HT1080 (cell line): ENCODE results near the gene ABCA9. TPM values are rescaled to one million over a fixed set of nuclear protein-coding genes. Genes with fewer than 3 reads are reported as not detected.

Experiments used
- DNase-seq: peaks from one replicate; pipeline ENCODE4 v3.0.0-alpha.2; 2015; ENCODE audit warnings: low read depth
- total RNA-seq: library from RNA; depleted of rRNA; stranded (reverse); fragments of >200 nt; shearing (Covaris generic); gene quantifications from 2 replicates; pipeline ENCODE4 v1.2.3, GENCODE V29; 2014

Gene ABCA9
- total RNA-seq, 1 experiment from 2014 or later, result not detected

DNA sequence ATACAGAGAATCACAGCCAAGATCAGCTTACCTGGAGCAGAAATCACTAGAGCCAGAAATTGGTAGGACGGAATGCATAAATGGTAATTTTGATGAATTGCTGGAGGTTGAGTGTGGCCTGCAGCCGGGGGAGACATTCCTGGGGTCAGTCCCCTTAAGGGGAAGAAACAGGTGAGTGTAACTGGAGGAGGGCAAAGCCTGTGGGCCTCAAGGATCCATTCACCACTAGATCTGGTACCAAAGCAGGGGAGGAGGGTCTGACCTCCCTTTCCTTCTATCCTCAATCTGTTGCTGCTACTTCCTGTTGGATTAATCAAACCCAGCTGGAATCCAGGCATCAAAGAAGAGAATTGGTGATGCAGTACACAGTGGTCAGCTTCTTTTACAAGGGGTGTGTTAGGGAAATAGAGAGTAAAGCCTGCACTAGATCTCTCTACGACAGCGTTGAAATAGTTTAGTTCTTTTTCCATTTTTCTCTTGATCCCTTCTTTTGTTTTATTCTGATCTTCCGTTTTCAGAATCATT, 8.6 kb upstream of the ABCA9 start:
- no peak for DNase-seq

DNA sequence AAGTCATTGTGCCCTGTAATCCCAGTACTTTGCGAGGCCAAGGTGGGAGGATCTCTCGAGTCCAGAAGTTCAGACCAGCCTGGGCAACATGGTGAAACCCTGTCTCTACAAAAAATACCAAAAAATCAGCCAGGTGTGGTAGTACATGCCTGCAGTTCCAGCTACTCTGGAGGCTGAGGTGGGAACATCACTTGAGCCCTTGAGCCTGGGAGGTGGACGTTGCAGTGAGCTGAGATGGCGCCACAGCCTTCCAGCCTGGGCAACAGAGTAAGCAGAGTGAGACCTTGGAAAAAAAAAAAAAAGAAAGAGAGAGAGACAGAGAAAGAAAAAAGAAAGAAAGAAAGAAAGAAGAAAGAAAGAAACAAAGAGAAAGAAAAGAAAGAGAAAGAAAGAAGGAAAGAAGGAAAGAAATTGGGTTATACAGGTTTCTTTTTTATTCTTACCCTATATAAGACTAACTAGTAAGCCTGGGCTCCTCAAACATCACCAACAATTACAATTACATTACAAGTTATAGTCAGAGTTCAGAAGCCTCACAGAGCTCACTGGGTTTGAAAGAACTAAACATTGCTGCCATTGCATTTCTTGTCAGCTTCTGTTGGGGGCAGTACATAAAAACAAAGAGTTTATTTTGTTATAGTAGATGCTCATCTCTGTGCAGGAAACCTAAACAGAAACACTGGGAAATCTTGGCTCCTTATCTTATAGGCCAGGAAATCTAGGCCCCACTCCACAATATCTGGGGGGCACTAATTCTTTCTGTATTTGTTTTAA, 6.7 kb upstream of the ABCA9 start:
- DNase-seq, result no peak

DNA sequence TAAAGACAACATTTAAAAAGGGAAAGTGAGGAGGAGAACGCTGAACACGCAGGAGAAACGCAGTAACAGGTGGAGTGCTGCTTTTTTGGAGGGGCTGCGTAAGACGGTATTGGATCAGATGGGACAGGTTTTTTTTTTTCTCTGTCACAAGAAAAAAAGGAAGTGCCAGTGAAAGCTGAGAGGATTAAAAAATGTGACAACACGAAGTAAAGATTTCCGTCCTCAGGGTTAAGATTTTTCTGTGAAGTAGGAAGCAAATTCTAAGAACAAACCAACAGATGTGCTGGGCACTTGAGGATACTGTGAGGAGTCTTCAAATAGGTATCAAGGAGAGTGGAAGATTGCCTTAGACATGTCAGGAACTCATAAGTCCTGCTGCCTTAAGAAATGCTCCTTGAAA, 5.8 kb upstream of the ABCA9 start:
- DNase-seq, result no peak

DNA sequence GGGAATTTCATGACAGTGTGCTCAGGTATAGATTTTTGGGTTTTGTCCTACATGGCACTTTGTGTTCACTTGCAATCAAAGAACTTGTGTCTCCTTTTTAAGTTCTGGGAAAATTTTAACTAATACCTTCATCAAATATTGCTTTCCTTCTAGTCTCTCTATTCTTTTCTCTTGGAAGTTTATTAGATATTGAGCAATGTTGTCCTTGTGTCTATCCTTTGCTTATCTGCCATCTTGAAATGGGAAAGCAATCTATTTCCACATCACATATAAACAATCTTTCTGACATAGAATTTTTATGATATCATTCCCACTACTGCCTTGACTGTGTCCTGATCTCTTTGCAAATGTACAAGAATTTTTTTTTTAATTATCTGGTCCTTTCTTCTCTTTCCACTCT, 4.4 kb upstream of the ABCA9 start:
- no peak for DNase-seq

DNA sequence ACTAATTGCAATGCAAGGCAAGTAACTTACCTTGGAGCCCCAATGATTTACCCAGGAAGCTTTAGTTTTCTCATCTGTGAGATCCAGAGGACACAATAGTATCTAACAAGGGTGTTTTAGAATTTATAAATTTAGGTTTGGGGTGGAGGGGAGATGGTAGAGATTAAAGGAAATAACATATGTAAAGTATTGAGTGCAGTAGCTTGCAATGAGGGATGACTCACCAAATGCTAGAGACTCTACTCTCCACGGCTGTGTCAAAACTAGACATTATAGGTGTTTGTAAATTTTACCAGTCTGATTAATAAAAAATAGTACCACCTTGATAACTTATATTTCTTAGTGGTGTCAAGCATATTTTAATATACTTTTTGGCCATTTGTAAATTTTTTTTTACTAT, 3.7 kb upstream of the ABCA9 start:
- no peak for DNase-seq

DNA sequence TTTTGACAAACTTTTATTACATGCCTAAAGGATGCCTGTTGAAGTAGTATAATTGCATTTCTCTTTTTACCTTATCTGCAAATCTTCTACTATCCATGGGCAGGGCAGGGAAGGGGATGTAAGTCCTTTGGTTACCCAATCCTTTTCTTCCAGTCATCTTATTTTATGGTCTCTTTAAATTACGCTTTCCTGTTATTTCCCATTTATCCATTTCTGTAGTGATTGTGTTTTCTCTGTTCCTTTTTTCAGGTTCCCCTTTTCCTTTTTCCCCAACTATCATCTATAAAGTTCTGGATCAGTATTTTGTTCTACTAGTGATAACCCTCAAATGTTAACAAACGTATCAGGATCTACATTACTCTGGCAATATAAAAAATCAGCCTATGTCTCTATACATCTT, 3.3 kb upstream of the ABCA9 start:
- DNase-seq, result no peak

DNA sequence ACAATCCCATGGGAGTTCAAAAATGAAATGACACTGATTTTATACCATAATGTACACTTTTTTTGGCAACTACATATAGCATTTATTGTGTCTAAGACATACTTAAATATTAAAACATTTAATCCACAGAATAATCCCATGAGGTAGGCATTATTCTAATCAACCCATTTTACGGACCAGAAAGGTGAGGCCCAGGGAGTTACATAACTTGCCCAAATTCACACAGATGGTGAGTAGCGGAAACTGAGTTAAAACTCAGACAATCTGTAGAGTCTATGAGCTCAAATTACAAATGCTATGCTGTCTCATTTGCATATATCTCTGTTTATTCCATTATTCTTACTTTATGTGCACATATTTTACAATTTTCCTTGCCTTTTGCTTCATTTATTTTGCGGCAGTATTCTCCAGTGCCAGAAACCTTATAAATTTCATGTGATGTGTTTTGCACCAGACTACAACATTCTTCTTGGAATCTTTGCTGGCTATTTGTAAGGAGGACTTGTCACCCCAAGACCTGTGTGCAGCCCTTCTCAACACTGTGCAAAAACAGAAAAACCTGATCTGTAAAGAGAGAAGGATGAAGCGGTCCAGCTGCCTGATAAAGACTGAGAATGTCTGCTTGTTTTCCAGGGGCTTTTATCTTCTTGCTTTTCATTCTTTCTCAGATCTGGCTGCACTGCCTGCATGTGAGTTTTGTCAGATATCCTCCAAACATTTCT, 2.3 kb upstream of the ABCA9 start:
- no peak for DNase-seq

DNA sequence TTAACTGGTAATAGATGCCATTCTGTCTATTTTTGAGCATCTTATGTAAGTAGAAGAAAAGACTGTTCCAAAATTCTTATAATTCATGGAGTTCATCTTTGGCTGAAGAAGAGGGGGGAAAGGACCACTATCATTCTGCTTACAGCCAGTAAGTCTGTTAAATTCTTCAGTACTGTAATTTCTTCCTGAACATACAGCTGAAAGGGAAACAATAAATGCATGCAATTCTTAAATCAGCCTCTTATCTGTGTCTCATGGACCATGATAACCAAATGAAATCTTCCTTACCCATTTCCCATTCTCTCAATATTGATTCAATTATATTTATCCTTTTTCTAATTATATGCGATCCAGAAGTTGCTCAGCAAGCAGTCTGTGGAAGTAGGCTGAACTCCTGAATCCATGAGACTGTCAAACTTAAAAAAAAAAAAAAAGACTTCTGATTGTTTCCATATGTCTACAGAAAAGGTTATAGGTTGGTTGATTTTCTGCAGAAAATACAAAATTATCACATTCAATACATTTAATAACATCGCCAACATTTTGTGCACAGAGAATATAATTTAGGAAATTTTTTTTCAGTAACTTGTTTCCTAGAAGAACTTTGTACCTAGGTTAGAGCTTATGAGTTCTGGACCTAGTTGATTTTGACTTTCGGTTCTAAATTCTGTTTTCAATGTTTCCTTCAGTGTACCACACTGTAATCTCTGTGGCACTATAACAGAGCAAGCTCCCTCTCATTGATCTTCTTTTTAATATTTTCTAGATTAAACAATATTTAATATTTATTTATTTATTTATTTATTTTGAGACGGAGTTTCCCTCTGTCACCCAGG, 1.2 kb upstream of the ABCA9 start:
- DNase-seq, result no peak

DNA sequence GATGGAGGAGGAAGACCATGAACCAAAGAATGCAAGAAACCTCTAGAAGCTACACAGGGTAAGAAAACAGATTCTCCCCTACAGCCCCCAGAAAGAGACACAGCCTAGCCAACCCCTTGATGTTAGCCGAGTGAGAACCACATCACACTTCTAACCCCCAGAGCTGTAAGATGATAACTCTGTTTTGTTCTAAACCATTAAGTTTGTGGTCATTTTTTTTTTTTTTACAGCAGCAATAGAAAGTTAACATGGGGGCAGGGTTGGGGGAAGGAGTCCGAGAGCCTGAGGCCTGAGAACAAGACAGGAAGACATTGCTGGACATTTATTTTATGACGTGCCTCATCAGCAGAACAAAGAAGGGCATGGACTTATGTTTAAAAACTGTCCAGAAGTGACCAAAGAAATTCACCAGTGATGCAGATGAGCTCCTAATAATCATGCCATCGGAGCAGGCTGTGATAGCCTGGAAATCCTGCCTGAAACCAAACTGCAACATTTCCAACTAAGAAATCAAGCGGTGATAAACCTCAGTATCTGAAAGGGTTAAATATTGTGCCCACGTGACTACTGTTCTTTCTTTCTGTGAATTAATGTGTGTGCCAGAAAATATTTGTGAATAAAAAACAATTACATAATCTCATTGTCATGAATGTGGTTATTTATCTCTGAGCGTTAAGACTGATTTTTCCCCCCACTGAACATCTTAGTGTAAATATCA, 1.1 kb downstream of the ABCA9 start:
- no peak for DNase-seq

DNA sequence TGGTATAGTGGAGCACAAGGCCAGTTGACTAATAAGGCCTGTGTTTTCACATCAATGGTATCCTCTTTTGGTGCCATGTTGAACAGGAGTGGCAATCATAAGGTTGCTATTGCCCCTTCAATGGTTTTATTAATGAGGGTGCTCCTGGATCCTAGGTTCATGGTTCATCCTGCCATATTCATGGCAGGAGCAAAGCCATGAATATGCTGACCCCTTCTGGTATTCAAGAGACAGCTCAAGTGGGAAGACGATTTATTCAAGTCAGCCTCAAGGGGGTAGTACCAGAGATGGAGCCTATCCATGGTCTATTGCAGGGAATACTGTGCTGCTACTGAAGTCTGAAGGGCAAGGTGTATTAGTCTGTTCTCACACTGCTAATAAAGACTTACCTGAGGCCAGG, 2.6 kb downstream of the ABCA9 start:
- no peak for DNase-seq

DNA sequence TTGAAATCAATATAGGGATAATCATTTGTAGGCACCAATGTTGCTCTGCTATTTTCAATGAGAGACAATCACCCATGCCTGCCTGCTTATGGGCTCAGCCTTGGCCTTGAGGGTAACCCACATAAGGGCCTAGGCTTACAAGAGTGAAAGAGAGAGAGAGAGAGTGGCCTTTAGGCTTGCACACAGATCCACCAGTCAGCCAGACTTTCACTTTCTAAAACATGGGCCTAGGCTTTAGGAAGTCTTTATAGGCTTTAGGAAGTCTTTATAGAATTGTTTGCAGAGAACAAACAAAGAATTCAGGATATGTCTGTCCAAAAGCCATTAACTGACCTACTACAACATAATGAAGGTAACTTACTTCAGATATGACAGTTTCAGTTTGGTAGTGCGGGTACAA, 3.4 kb downstream of the ABCA9 start:
- no peak for DNase-seq

DNA sequence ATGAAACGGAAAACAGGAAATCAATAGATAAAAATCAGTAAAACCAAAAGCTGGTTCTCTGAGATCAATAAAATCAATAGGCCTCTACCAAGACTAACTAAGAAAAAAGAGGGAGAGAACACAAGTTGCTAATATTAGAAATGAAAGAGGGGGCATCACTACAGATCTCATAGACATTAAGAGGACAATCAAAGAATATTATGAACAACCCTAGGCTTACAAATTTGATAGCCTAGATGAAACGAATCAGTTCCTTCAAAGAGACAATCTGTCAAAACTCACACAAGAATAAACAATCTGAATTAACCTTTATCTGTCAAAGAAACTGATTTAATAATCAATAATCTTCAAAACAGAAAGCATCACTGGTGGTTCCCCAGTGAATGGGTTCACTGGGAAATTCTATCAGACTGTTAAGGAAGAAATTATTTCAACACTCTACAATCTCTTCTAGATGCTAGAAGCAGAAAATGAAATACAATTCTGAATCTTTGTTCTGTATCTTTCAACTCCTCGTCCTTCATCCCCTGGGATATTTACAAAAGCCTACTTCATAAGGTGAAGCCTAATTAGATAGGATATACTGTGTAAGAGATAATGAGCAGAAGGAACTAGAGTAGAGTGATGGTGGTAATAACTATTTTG, 4.4 kb downstream of the ABCA9 start:
- DNase-seq, result no peak

DNA sequence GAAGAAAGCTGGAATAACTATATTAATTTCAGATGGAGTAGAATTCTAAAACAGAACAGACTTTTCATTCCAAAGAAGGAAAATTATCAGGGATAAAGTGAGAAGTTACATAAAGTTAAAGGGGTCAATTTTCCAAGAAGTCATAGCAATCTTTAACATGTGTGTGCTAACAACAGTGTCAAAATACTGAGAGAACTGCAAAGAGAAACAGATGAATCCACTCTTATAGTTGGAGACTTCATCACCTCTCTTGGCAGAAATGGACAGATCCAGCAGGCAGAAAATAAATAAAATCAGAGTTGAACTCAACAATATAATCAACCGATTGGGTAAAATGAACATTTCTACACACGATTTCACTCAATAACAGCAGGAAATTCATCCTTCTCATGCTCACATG, 5.4 kb downstream of the ABCA9 start:
- DNase-seq, result no peak

DNA sequence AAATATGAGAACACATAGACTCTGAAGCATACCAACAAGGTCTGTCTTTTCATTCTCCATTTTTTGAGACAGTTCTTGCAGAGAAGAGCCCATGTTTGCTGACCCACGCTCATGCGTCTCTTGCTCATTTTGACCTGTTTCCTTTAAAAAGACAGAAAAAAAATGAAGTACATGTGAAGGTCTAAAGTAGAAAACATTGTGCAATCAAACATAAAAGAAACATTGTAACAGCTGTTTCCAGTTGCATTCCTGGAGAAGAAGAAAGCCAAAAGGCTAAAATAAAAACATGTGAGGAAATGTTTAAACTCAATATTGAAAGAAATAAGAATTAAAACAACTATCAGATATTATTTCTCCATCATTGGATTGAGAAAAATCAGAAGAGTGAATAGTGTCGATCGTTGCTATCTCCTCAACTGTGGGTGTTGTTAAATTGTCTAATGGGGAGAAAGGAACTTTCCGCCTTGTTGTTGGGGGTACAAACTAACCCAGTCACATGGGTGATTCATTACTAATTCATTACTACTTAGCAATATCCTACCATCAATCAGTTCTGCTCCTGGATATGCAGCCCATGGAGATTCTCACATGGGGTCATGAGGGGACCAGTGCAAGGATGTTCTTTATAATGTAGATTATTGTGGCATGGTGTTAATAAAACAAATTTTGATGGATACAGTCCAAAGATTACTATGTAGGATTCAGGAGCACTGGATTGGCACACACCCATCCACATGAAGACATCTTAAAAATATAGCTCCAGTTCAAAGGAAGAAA, 9.5 kb downstream of the ABCA9 start:
- DNase-seq, result no peak

DNA sequence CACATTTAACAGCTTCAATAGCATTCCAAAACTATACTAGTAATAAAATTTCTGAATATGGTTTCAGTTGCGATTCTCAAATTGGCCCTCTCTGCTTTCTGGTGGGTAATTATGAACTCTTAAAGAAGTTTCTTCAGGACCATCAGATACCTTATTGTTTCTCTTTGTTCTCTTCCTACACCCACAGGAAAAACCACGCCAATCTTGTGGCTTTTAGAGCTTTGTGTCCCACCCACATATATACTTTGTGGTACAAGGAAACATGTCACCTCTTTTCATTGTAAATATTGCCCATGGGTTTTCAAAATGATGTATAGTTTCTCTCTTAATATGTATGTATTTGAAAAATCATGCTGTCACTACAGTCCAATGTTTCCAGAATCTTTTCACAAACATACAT, 12.1 kb downstream of the ABCA9 start:
- DNase-seq, result no peak

DNA sequence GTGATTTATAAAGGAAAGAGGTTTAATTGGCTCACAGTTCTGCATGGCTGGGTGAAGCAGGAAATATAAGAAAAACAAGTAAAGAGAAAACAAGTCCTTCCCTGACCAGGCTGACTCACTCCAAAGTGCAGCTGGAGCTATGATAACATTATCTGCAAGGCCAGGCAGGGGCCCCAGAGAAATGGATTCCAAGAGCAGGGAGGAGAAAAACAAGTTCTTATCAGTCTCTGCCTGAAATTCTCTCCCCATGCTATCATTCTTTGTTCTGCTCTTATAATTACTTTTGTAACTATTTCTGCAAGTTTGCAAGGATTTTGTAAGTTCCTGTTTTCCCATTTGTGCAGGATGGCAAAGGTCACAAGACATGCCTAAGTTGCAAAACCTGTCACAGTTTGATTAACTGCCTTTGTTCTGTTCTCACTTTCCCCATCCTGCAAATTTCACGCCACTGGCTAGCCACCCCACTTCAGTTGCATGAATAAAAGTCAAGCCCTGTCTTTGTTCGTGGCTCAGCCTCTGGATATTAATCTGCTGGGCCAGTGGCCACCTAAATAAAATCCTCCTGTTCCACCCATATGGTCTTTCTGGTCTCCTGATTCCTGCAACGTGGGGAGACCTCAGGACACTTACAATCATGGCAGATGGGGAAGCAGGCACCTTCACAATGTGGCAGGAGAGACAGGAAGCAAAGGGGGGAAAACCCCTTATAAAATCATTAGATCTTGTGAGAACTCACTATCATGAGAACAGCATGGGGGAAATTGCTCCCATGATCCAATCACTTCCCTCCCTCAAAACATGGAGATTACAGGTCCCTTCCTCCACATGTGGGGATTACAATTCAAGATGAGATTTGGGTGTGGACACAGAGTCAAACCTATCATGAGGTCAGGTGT, 13.1 kb downstream of the ABCA9 start:
- DNase-seq, result peak; percentile 59

DNA sequence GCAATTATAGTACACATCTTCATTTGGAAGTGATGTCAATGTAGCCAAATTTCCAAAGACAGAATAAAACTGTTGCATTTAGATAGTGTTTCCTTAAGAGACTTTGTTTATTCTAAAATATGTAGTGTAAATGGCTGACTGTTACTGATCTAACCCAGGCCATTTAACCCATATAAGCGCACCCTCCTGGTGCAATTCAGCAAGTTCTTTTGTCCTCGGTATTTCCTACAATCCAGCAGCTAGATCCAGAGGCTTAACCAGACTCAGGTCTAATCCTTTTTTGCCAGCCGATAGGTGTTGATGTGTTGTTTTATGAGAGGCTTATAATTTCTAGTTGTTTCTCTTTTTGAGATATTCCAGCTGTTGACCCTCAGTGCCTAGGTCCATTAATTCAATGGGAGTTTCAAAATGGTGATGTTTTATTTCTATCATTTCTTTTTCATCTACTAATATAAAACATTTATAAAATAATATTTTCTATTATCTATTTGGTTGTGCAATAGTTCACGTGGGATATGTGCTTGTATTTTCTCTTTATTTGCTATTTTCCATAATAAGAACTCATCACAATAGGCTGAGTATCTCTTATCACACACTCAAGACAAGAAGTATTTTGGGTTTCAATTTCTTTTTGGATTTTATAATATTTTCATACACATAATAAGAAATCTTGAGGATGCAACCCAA, 14.5 kb downstream of the ABCA9 start:
- no peak for DNase-seq

DNA sequence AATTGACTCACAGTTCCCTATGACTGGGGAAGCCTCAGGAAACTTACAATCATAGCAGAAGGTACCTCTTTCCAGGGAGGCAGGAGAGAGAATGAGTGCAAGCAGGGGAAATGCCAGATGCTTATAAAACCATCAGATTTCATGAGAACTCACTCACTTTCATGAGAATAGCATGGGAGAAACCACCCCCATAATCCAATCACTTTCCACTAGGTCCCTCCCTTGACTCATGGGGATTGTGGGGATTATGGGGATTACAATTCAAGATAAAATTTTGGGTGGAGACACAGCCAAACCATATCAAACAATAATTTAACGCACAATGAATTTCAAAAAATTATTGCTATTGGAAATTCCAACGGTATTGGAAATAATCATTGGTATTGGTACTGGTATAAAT, 15.1 kb downstream of the ABCA9 start:
- DNase-seq, result no peak
